Ishikawa (cell line): ENCODE data around the gene ZNF493.

Experiments used
- FOXM1 ChIP-seq: IDR thresholded peaks from 2 replicates; pipeline ENCODE4 v1.6.1; 2012; ENCODE audit warnings: low read depth, borderline replicate concordance
- NFIC ChIP-seq: IDR thresholded peaks from 2 replicates; pipeline ENCODE4 v1.6.1; 2012
- RAD21 ChIP-seq: IDR thresholded peaks from 2 replicates; pipeline ENCODE4 v1.6.1; 2012; ENCODE audit warnings: low read depth
- TEAD4 ChIP-seq: IDR thresholded peaks from 2 replicates; pipeline ENCODE4 v1.6.1; 2012
- YY1 ChIP-seq: IDR thresholded peaks from 2 replicates; pipeline ENCODE4 v1.6.1; 2012; ENCODE audit warnings: low read depth

GRCh38 chr19:21440321-21440720 lies 43.4 kb downstream of the ZNF493 start:
- TF ChIP-seq YY1 (no peak), RAD21 (no peak), NFIC (no peak), FOXM1 (no peak), TEAD4 (no peak)
